ENCODE measurements around the gene CRACR2A. TPM values are rescaled to one million over a fixed set of nuclear protein-coding genes. Genes with fewer than 3 reads are reported as not detected.

Gene CRACR2A, protein sequence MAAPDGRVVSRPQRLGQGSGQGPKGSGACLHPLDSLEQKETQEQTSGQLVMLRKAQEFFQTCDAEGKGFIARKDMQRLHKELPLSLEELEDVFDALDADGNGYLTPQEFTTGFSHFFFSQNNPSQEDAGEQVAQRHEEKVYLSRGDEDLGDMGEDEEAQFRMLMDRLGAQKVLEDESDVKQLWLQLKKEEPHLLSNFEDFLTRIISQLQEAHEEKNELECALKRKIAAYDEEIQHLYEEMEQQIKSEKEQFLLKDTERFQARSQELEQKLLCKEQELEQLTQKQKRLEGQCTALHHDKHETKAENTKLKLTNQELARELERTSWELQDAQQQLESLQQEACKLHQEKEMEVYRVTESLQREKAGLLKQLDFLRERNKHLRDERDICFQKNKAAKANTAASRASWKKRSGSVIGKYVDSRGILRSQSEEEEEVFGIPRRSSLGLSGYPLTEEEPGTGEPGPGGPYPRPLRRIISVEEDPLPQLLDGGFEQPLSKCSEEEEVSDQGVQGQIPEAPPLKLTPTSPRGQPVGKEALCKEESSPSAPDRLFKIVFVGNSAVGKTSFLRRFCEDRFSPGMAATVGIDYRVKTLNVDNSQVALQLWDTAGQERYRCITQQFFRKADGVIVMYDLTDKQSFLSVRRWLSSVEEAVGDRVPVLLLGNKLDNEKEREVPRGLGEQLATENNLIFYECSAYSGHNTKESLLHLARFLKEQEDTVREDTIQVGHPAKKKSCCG
- 2.2 and 2.7 TPM in 2 replicates for total RNA-seq
- long read RNA-seq, partial matches to known transcripts, result 0 of 2 reads
- long read RNA-seq, other reads (novel, unspliced or antisense), result 2 of 2 reads

DNA sequence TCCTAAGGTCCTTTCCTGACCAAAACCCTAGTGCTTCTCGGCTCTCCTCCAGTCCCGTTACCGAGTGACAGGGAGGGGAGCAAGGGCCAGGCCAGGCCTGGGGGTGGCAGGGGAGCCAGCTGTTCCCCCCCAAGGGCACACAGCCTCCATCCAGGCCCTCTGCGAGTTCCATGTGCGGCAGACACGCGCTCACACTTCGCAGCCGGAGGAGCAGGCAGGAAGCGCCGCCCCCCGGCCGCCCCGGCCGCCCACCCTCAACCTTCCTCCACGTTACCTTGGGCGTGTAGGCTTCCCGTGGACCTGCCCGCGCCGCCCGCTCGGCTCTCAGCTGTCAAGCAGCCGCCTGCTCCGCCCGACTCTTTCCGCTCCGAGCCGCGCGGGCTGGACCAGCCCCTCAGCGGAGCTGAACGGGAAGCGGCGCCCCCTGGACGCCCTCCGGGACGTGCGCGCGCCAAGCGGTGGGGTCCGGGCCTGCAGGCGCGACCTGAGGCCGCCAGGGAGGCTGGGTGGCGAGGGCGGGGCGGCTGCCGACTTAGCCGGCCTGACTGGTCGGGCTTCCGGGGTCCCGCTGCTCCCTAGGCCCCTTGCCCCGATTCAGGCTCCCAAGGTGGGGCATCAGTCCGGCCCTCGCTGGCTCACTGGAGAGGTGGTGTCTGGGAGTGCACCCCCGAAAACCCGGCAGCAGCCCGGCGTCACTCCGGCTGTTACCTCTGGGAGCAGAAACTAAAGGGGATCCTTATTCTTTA lies at the start of gene CRACR2A:
Gene CRACR2A, minus strand, starts transcription at position 369 of the 746 bp plus-strand sequence. CDS start 56,110 bp downstream, outside the sequence.
- Mint-ChIP-seq H3K27me3 (ENCODE audit: low read depth) (peaks cover 24% of the 10 kb centered on the region), H3K27ac (ENCODE audit: unreplicated experiment) (no peak within 1 kb of the TSS), H3K36me3 (ENCODE audit: low read depth) (no peaks in the 10 kb centered on the region), H3K4me1 (peaks cover 15% of the 10 kb centered on the region), H3K4me3 (peak within 1 kb of the TSS; percentile 28), H3K9me3 (no peaks in the 10 kb centered on the region)
- DNase-seq (ENCODE audit: low read depth, low spot score), result peak; percentile 64
- TF ChIP-seq, protein P1, sequence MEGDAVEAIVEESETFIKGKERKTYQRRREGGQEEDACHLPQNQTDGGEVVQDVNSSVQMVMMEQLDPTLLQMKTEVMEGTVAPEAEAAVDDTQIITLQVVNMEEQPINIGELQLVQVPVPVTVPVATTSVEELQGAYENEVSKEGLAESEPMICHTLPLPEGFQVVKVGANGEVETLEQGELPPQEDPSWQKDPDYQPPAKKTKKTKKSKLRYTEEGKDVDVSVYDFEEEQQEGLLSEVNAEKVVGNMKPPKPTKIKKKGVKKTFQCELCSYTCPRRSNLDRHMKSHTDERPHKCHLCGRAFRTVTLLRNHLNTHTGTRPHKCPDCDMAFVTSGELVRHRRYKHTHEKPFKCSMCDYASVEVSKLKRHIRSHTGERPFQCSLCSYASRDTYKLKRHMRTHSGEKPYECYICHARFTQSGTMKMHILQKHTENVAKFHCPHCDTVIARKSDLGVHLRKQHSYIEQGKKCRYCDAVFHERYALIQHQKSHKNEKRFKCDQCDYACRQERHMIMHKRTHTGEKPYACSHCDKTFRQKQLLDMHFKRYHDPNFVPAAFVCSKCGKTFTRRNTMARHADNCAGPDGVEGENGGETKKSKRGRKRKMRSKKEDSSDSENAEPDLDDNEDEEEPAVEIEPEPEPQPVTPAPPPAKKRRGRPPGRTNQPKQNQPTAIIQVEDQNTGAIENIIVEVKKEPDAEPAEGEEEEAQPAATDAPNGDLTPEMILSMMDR (conservative IDR thresholded peaks at IDR 0.05), result peak; percentile 76

DNA sequence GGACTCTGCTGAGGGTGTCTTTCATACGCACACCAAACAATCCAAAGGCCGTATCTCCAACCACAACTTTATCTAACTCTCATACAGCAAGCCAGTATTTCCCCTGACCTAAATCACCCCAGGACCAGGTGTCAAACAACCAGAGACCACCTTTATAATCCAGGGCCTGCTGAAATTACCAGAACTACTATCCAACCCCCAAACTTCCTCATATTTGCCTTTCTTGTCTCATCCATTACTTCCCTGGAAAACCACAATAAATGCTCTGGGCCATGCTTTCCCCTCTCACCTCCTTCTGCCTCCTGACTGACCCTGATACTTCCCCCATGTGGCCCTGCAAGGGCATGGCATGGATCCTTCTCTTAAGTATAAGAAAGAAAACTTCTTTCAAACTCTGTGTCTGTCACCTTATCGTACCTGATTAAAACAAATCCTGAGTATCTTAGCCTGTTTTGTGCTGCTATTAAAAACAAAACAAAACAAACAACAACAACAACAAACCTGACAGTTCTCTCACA lies 44.7 kb upstream of the CRACR2A start:
- H3K4me3 Mint-ChIP-seq, result no peak overlapping the region

DNA sequence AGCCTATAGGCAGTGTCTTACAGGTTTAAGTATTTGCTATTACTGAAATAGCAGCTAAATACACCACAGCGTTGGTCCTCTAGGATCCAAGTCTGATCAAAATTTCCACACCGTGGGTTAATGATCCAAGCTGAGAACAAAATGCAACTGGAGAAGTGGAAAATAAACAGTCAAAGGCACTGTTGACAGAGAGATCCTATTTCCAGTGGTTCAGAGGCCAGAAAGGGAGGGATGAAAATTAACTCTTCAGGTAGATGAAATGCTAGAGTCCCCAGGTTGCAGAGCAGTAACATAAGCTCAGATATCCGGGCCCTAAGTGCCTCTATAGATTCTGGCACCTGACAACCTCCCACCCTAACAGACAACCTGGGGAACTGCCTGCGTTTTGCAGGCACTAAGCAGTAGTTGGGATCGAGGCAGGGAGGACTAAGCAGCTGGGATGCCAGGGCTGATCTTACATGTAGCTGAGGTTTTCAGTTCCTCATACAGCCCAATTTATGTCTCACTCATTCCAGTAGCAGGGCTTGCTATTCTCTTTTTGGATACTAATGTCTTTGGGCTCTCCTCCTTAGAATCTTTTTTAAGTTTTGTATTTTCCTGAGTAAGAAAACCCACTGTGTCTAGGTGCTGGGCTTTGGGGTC lies 42.7 kb upstream of the CRACR2A start:
- Mint-ChIP-seq H3K27me3 (ENCODE audit: low read depth) (no peaks in the 10 kb centered on the region), H3K27ac (ENCODE audit: unreplicated experiment) (no peak overlapping the region), H3K36me3 (ENCODE audit: low read depth) (peaks cover 3% of the 10 kb centered on the region), H3K4me3 (no peak overlapping the region), H3K9me3 (no peaks in the 10 kb centered on the region), H3K4me1 (peaks cover 22% of the 10 kb centered on the region)
- TF ChIP-seq, protein P1 (conservative IDR thresholded peaks at IDR 0.05), result no peak
- DNase-seq (ENCODE audit: low read depth, low spot score), result no peak

More for the DNA sequence above, 44.7 kb upstream of the CRACR2A start:
- Mint-ChIP-seq H3K9me3 (no peaks in the 10 kb centered on the region), H3K27ac (ENCODE audit: unreplicated experiment) (no peak overlapping the region), H3K27me3 (ENCODE audit: low read depth) (no peaks in the 10 kb centered on the region), H3K4me1 (peaks cover 9% of the 10 kb centered on the region), H3K36me3 (ENCODE audit: low read depth) (peaks cover 3% of the 10 kb centered on the region)
- TF ChIP-seq, protein P1 (conservative IDR thresholded peaks at IDR 0.05), result peak; percentile 43
- DNase-seq (ENCODE audit: low read depth, low spot score), result no peak

DNA sequence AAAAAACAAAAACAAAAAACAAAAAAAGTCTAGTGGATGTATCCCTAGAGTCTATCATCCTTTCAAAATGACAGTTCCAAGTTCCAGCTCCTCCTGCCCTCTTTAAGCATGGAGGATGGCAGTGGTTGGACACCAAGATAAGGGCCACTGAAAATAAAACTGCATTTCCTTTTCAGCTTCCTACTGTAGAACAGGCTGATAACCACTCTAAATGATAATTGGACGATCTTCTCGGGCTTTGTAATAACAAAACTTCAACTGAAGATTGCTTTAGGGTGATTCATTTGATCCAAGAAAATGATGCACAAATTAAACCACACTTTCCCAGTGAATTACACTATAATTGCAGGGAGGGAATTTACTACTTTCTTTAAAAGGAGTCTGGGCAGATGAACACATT lies 42.2 kb upstream of the CRACR2A start:
- H3K4me1 Mint-ChIP-seq, result peaks cover 28% of the 10 kb centered on the region
- DNase-seq (ENCODE audit: low read depth, low spot score), result no peak
- no peaks in the 10 kb centered on the region for H3K9me3 Mint-ChIP-seq
- no peaks in the 10 kb centered on the region for H3K27me3 Mint-ChIP-seq (ENCODE audit: low read depth)
- H3K27ac Mint-ChIP-seq (ENCODE audit: unreplicated experiment), result no peak overlapping the region
- TF ChIP-seq, protein P1 (conservative IDR thresholded peaks at IDR 0.05), result no peak
- H3K36me3 Mint-ChIP-seq (ENCODE audit: low read depth), result peaks cover 3% of the 10 kb centered on the region
- no peak overlapping the region for H3K4me3 Mint-ChIP-seq

Data from neural crest cell (in vitro differentiated cells).